Progenitor cell of endocrine pancreas (in vitro differentiated cells): ENCODE results near the gene HMG20B. TPM values are rescaled to one million over a fixed set of nuclear protein-coding genes. Genes with fewer than 3 reads are reported as not detected.

ENCODE experiments used
- DNase-seq: peaks from one replicate; pipeline ENCODE4 v3.0.0; 2021; ENCODE audit warnings: low spot score; ENCODE audit not compliant: unreplicated experiment
- H3K27ac Mint-ChIP-seq: 2 replicates; pipeline ENCODE4 v1.8.0; 2021; ENCODE audit warnings: mild to moderate bottlenecking, moderate library complexity, mixed read lengths
- H3K27me3 Mint-ChIP-seq: 2 replicates; pipeline ENCODE4 v1.8.0; 2021; ENCODE audit warnings: mixed read lengths
- H3K36me3 Mint-ChIP-seq: 2 replicates; pipeline ENCODE4 v1.8.0; 2022; ENCODE audit warnings: mixed read lengths; ENCODE audit not compliant: insufficient read depth
- H3K4me1 Mint-ChIP-seq: 2 replicates; pipeline ENCODE4 v1.8.0; 2021; ENCODE audit warnings: low read depth, mixed read lengths
- H3K4me3 Mint-ChIP-seq: 2 replicates; pipeline ENCODE4 v1.8.0; 2021; ENCODE audit warnings: low read depth, mild to moderate bottlenecking, moderate library complexity, mixed read lengths
- H3K9me3 Mint-ChIP-seq: 2 replicates; pipeline ENCODE4 v1.8.0; 2021; ENCODE audit warnings: low read depth, mixed read lengths
- total RNA-seq: library from RNA; stranded (reverse); gene quantifications from 2 replicates; pipeline ENCODE4 v1.2.1, GENCODE V29; 2021
- TF ChIP-seq, protein P1 (sequence below): fragments of 200-600 bp; sonication (generic); IDR thresholded peaks from one replicate; pipeline ENCODE4 v1.5.0; 2021; ENCODE audit warnings: antibody characterized with exemption, mild to moderate bottlenecking; ENCODE audit not compliant: unreplicated experiment

The HMG20B gene
- total RNA-seq, 1 donor from 2014 or later = 79.7 TPM

DNA sequence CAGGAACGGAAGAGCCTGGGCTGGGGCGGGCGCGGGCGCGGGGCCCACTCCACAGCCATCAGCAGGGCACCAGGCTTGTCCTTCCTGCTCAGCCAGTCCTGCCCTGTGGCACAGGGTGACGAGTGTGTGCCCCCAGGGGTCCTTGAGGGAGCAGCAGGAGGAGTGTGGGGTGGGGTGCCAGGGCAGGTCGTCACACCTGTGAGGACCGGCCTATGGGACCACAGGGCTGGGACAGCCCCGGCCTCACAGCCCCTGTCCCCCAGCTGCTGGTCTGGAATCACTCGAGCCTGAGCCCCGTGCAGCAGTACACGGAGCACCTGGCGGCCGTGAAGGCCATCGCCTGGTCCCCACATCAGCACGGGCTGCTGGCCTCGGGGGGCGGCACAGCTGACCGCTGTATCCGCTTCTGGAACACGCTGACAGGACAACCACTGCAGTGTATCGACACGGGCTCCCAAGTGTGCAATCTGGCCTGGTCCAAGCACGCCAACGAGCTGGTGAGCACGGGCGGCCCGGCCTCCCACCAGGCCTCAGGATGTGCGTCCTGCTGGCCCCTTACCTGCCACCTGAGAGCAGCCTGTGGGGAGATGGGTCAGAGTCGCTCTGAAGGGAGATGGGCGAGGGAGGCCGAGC, 40.5 kb upstream of the HMG20B start:
- TF ChIP-seq, protein P1, sequence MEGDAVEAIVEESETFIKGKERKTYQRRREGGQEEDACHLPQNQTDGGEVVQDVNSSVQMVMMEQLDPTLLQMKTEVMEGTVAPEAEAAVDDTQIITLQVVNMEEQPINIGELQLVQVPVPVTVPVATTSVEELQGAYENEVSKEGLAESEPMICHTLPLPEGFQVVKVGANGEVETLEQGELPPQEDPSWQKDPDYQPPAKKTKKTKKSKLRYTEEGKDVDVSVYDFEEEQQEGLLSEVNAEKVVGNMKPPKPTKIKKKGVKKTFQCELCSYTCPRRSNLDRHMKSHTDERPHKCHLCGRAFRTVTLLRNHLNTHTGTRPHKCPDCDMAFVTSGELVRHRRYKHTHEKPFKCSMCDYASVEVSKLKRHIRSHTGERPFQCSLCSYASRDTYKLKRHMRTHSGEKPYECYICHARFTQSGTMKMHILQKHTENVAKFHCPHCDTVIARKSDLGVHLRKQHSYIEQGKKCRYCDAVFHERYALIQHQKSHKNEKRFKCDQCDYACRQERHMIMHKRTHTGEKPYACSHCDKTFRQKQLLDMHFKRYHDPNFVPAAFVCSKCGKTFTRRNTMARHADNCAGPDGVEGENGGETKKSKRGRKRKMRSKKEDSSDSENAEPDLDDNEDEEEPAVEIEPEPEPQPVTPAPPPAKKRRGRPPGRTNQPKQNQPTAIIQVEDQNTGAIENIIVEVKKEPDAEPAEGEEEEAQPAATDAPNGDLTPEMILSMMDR = no peak
- DNase-seq = no peak
- Mint-ChIP-seq H3K36me3 (peaks cover 10% of the 10 kb centered on the region), H3K4me1 (no peaks in the 10 kb centered on the region), H3K27ac (no peak overlapping the region), H3K9me3 (no peaks in the 10 kb centered on the region), H3K27me3 (no peaks in the 10 kb centered on the region), H3K4me3 (no peak overlapping the region)

- no peaks in the 10 kb centered on the region for H3K27me3 Mint-ChIP-seq
- H3K4me1 Mint-ChIP-seq = no peaks in the 10 kb centered on the region
Measured at GRCh38 chr19:3533033-3533432, 39.7 kb upstream of the HMG20B start.

DNA sequence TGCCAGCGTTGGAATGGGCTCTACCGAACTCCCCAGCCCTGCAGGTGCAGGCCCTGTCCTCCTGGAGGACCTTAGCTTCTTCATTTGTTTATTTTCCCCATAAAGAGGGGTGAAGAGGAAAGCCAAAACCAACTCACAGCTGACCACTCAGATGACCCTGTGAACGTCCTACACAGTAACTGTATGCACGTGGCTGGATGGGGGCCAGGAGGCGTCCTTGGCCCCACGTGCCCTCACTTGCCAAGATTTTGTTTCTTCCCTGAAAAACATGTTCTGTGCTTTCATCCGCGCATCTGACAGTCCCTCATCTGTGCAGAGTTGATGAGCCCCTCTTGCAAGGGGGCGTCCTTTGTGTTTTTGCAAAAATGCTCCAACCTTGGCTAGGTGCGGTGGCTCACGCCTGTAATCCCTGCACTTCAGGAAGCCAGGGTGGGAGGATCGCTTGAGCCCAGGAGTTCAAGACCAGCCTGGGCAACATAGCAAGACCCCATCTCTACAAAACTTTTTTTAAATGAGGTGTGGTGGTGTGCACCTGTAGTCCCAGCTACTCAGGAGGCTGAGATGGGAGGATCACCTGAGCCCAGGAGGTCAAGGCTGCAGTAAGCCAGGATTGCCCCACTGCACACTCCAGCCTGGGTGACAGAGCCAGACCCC, 39.1 kb upstream of the HMG20B start:
- Mint-ChIP-seq H3K9me3 (no peaks in the 10 kb centered on the region), H3K4me3 (no peak overlapping the region), H3K36me3 (peaks cover 10% of the 10 kb centered on the region)

More at GRCh38 chr19:3533033-3533432, 39.7 kb upstream of the HMG20B start:
- Mint-ChIP-seq H3K27ac (no peak overlapping the region), H3K9me3 (no peaks in the 10 kb centered on the region), H3K36me3 (peaks cover 10% of the 10 kb centered on the region), H3K4me3 (no peak overlapping the region)
- TF ChIP-seq, protein P1 = no peak
- no peak for DNase-seq

DNA sequence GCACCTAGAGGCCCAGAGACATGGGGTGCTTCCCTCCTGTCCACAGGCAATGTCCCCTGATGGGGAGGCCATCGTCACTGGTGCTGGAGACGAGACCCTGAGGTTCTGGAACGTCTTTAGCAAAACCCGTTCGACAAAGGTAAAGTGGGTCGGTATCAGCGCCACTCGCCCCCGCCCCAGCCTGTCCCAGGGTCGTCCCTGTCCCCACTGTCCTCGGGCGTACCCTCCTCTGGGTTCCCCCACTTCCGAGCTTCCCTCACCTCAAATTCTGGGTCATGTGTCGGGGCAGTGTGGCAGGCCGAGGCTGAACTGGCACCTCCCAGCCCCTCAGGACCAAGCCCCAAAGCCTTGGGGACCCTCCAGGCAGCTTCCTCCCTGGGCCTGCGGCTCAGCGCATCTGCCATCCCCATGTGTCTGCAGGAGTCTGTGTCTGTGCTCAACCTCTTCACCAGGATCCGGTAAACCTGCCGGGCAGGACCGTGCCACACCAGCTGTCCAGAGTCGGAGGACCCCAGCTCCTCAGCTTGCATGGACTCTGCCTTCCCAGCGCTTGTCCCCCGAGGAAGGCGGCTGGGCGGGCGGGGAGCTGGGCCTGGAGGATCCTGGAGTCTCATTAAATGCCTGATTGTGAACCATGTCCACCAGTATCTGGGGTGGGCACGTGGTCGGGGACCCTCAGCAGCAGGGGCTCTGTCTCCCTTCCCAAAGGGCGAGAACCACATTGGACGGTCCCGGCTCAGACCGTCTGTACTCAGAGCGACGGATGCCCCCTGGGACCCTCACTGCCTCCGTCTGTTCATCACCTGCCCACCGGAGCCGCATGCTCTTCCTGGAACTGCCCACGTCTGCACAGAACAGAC, 38.1 kb upstream of the HMG20B start:
- Mint-ChIP-seq H3K9me3 (no peaks in the 10 kb centered on the region), H3K4me3 (no peak overlapping the region), H3K27me3 (no peaks in the 10 kb centered on the region), H3K4me1 (peaks cover 4% of the 10 kb centered on the region), H3K27ac (no peak overlapping the region), H3K36me3 (peaks cover 13% of the 10 kb centered on the region)
- TF ChIP-seq, protein P1 = no peak
- DNase-seq = no peak

More for the DNA sequence above, 39.1 kb upstream of the HMG20B start:
- no peaks in the 10 kb centered on the region for H3K27me3 Mint-ChIP-seq
- TF ChIP-seq, protein P1 = no peak
- H3K4me1 Mint-ChIP-seq = no peaks in the 10 kb centered on the region
- DNase-seq = no peak
- no peak overlapping the region for H3K27ac Mint-ChIP-seq

DNA sequence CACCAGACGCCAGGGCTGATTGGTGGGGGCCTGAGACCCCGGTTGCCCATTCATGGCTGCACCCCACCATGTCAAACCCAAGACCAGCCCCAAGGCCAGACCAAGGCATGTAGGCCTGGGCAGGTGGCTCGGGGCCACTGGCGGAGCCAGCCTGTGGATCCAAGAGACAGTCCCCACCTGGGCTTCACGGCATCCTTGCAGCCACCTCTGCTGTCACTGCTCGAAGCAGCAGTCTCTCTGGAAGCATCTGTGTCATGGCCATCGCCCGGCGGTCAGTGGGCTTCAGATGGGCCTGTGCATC, 37.6 kb upstream of the HMG20B start:
- DNase-seq = no peak
- TF ChIP-seq, protein P1 = no peak
- Mint-ChIP-seq H3K4me1 (peaks cover 4% of the 10 kb centered on the region), H3K27me3 (no peaks in the 10 kb centered on the region), H3K36me3 (peaks cover 14% of the 10 kb centered on the region), H3K27ac (no peak overlapping the region), H3K4me3 (no peak overlapping the region), H3K9me3 (no peaks in the 10 kb centered on the region)
